Measurements from ENCODE around the gene WBP2.

- TF ChIP-seq CTCF (IDR thresholded peaks at IDR 0.05 in 4 of 5, conservative IDR thresholded peaks at IDR 0.05 in 1 of 5) (no peak), POLR2A (IDR thresholded peaks at IDR 0.05) (no peak)
Observed at GRCh38 chr17:75864448-75864871, 9.3 kb upstream of the WBP2 start.
